AML-193 (cell line): ENCODE results near the gene NAE1.

ENCODE experiments used
- DNase-seq, 2 experiments: peaks; one replicate each; lab custom pipeline; 2025; lab: John Stamatoyannopoulos, UW

Gene NAE1

DNA sequence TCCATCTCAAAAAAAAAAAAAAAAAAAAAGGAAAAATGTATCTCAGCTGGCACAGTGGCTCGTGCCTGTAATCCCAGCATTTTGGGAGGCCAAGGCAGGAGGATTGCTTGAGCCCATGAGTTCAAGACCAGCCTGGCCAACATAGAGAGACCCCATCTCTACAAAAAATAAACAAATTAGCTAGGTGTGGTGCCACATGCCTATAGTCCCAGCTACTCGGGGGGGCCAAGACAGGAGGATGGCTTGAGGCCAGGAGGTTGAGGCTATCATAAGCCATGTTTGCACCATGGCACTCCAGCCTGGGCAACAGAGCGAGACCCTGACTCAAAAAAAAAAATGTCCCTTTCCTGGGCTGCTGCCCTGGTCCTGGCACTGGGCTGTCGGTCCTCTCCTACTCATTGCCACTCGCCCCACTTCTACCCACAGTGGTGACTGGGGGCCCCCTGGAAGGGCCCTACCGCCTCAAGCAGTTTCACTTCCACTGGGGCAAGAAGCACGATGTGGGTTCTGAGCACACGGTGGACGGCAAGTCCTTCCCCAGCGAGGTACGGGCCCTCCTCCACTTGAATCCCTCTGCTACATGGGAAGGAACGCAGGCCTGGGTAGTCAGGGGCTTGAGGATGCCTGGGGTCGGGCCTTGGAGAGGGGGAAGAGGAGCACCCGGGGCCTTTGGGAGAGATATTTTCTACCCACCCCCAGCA is 19.5 kb upstream of the NAE1 start:
- DNase-seq = no peak

GRCh38 chr16:66849549-66849948 is 18.8 kb upstream of the NAE1 start:
- no peak for DNase-seq

- no peak for DNase-seq
Measured at GRCh38 chr16:66849021-66849420, 18.2 kb upstream of the NAE1 start.

GRCh38 chr16:66848172-66848571 is 17.4 kb upstream of the NAE1 start:
- DNase-seq = no peak

DNA sequence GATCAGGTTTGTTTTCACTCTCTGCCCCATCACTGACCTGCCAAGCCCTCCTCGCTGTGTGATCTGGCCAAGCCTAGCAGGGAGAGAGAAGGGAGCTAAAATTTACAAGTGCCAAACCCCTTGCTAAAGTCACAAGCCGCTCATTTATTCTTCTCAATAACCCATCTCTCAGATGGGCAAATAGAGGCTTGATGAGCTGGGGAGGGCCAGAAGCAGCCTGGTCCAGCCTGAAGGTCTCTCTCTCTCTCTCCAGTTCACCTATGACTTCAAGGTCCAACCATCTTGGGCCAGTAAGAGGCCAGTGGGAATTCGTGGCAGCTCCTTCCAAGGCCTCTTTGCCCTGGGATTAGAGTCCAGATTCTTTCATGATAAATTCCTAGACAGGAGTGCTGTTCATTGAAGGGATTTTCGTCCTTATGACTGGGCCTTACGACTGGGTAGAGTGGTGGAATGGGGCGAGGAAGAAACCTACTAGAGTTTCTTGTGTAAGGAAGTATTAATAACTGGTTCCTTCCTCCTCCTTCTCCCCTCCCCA is 16.8 kb upstream of the NAE1 start:
- DNase-seq = no peak

DNA sequence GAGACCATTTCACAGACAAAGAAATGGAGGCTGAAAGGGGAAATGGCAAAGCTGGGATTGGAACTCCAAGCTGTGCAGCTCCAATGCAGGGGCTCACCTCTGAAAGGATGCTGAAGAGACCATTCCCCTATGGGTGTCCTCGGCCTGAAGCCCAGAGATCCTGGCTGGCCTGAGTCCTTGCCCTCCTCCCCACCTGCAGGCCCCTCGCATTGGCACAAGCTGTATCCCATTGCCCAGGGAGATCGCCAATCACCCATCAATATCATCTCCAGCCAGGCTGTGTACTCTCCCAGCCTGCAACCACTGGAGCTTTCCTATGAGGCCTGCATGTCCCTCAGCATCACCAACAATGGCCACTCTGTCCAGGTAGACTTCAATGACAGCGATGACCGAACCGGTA is 16.1 kb upstream of the NAE1 start:
- DNase-seq = no peak

DNA sequence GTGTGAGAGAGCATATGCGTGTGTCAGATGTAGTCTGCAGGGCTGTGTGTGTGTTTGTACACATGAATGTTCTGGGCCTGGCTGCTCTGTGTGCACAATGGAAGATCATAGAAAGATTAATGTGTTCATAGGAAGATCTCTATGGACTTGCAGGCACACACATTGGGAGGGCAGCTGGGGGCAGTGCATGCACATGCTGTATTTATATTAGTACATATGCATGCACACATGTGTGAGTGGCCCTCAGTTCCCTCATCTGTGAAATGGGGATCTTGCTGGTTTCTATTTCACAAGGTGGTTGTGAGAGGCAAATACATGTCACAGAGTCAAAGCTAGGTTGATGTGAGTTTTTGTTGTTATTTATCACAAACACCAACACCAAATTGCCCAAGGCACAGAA is 15.5 kb upstream of the NAE1 start:
- DNase-seq = no peak

DNA sequence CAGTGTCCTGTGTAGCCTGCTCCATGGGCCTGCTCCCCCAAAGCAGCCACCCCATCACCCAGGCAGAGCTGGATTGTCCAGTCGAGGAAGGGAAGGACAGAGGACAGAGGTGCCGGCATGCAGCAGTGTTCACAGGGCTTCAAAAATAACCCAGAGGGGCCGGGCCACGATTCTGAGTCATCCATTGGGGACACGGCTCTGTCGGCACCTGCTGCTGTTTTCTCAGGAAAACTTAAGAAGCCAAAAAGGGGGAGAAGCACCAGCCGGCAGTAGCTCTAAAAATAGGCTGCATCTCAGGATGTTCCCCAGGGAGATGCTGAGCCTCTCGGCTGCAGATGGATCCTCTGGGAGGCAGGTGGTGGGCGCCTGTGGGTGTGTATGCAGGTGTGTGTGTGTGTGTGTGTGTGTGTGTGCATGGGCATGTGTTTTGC is 15.0 kb upstream of the NAE1 start:
- DNase-seq = no peak

GRCh38 chr16:66845080-66845410 is 14.3 kb upstream of the NAE1 start:
- DNase-seq = no peak

GRCh38 chr16:66844342-66845079 is 13.7 kb upstream of the NAE1 start, which contains the start of gene CA7:
TSS of gene CA7 (plus strand) at chr16:66844414. CDS start at chr16:66844488, 74 bp downstream.
- no peak for DNase-seq

DNA sequence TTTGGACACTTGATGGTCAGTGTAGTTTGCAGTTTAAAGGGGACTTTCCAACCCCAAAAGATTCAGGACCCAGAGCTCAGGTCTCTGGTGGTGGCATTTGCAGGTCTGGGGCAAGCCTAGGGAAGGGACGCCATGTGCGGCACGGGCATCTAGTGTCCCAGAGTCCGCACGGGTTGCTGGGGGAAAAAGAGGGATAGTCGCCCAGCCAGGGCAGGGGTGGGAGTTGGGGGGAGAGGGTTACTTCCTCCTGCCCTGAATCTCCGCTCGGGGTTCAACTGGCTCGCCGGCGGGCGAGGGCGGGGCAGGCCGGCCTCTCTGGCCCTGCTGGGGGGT is 13.2 kb upstream of the NAE1 start:
- DNase-seq = no peak

DNA sequence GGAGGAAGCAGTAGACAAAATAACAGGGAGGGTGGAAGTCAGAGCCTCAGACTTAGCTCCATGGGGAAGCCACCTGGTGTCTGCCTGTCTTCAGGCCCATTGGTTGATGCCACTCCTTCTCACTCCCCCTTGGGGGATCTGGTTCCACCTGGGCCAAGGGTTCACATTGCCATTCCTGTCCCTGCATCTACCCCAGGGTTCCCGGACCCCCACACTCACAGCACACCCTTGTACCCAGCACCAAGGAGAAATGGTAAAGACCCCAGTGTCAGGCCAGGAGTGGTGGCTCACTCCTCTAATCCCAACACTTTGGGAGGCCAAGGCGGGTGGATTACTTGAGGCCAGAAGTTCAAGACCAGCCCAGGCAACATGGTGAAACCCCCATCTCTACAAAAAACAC is 12.4 kb upstream of the NAE1 start:
- DNase-seq = no peak

- DNase-seq = no peak
Measured at GRCh38 chr16:66842765-66843164, 12.0 kb upstream of the NAE1 start.

DNA sequence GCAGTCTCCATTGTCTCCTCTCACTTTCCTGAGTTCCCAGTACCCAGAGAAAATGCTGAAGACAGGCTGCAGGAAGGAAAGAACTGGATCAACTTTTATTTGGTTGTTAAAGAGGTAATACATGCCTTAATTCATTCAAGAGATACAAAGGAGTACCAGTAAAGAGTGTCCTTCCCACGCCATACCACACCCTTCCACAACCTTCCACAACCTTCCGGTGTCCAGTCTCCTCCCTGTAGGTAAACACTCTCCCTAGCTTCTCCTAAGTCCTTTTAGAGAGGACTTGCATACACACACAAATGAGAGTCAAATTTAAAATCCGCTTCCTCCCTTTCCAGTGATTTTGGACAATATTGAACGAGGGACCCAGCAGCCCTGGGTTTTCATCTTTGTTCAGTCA is 10.6 kb upstream of the NAE1 start:
- no peak for DNase-seq

- no peak for DNase-seq
Measured at GRCh38 chr16:66840883-66841282, 10.1 kb upstream of the NAE1 start.

GRCh38 chr16:66834746-66835145 is 4.0 kb upstream of the NAE1 start:
- no peak for DNase-seq

DNA sequence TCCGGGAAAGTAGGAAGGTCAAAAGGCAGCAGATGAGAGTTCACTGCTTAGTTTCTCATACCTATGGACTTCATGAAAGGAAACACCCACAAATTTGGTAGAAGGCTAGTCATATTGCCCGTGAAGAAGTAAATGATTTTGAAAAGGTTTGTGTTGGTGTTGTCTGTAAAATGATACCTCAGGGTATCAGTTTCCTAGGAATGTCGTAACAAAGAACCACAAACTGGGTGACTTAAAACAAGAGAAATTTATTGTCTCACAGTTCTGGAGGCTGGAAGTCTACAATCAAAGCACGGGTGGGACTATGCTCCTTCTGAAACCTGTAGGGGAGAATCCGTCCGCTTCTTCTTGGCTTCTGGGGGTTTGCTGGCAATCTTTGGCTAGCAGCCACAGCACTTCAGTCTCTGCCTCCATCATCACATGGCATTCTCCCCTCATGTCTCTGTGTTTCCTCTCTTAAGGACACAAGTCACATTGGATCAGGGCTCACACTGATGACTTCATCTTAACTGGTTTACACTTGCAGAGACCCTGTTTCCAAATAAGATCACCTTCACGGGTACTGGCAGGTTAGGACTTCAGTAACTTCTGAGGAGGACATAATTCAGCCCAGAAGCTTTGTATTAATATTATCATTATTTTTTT is 2.0 kb upstream of the NAE1 start:
- no peak for DNase-seq

GRCh38 chr16:66832190-66832589 is 1.4 kb upstream of the NAE1 start:
- no peak for DNase-seq

DNA sequence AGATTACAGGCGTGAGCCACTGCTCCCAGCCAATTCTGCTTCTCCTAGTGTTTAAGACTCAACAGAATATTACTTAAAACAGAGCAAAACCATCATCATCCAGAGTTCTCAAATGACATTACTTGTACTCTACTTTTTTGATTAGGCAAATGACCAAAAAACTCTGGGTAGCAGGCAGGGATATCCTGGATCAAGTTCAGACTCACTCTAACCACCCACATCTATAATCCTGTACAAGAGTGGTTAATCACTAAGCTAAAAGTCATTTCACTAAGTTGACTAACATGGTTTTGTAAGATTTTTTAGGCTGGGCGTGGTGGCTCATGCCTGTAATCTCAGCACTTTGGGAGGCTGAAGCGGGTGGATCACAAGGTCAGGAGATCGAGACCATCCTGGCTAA is 6.8 kb downstream of the NAE1 start:
- DNase-seq = no peak

DNA sequence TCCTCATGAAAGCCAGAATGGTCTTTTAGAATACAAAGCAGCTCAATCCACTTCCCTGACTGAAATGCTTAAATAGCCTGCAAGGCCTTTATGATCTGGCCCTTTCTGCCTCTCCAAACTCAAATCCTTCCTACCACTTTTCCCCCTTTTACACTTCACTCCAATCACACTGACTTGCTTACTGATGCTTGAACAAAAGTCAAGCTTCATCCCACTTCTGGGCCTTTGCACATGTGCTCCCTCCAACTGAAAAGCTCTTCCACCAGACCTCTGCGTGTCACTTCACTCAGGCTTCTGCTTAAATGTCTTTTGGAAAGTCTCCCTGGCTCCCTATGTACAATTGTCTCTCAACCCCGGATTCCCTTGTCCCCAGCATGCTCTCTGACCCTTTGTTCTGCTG is 16.0 kb downstream of the NAE1 start:
- DNase-seq = no peak

DNA sequence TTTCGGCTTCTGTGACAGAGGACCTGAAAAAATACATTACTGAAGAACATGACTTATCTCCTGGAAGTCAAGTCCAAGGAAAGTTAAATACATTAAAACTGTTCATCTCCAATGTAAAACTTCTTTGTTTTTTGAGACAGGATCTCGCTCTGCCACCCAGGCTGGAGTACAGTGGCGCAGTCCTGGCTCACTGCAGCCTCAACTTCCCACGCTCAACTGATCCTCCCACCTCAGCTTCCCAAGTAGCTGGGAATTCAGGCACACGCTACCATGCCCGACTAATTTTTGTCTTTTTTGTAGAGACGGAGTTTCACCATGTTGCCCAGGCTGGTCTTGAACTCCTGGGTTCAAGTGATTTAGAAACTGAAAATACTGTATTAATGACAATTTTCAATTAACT is 19.7 kb downstream of the NAE1 start:
- no peak for DNase-seq

DNA sequence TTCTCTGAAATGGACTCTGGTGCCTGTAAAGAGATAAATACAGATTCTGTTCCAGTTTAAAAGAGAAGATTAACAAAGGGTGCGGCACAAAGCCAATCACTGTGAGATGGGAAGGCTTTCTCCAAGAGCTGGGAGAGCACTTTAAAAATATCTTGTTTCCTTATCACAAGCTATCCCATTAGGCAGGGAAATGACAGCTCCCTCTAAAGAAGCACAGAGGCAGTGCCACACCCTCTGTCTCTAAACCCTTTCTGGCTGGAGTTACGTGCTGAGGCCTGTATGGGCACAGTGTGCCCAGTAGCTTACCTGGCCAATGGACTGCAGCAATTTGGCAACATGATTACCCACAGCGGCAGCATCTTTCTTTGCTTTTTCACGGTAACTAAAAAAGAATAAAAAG is 20.4 kb downstream of the NAE1 start:
- DNase-seq = no peak

DNA sequence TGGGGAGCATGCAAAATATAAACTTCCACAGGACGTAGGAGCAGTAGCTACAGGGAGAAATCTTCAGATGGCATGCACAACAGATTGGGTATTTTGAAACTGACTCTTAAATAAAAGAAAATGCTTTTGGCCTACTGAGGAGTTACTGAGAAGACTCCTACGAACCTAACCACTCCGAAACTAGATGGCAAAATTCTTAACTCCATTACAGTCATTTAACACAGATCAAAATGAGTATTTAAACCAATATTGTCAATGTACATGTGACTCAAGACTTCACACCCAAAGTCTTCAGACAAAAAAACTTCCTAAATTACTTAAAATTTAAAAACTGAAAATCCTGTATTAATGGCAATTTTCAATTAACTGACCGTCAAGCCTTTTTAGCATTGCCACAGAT is 21.0 kb downstream of the NAE1 start:
- no peak for DNase-seq
